ENCODE measurements around the gene ARPC3.
"Not testable (repeated sequence)": the region's sequence is repeated elsewhere in the genome, so short reads cannot be mapped to it uniquely, and the experiment has no call there.

ARPC3 gene

GRCh38 chr12:110449799-110450497, at the start of gene ARPC3:
Gene ARPC3, minus strand, starts transcription at chr12:110450337. Its CDS starts 77 bp downstream, at chr12:110450260.
- peak; percentile 90 for DNase-seq (ENCODE audit: low read depth)

GRCh38 chr12:110498984-110499706, 49.0 kb upstream of the ARPC3 start:
- DNase-seq (ENCODE audit: low read depth), result no peak

GRCh38 chr12:110475426-110475825, 25.3 kb upstream of the ARPC3 start:
- no peak for DNase-seq (ENCODE audit: low read depth)

- peak; percentile 93 for DNase-seq (ENCODE audit: low read depth)
These were observed 18.3 kb upstream of the ARPC3 start, which contains the start of the genes FAM216A and GPN3 for GRCh38 chr12:110468214-110469048. Gene FAM216A, plus strand, starts transcription at chr12:110468845. Its CDS starts 31 bp downstream, at chr12:110468876. Gene GPN3, minus strand, starts transcription at chr12:110468257. Its CDS starts 54 bp downstream, at chr12:110468203.

- DNase-seq (ENCODE audit: low read depth), result no peak
These were observed 17.7 kb upstream of the ARPC3 start for GRCh38 chr12:110467847-110468213.

GRCh38 chr12:110466791-110467190, 16.7 kb upstream of the ARPC3 start:
- no peak for DNase-seq (ENCODE audit: low read depth)

- DNase-seq (ENCODE audit: low read depth), result not testable (repeated sequence)
These were observed 15.6 kb upstream of the ARPC3 start for GRCh38 chr12:110465765-110466164.

GRCh38 chr12:110465024-110465423, 14.9 kb upstream of the ARPC3 start:
- no peak for DNase-seq (ENCODE audit: low read depth)

GRCh38 chr12:110461189-110461588, 11.1 kb upstream of the ARPC3 start:
- DNase-seq (ENCODE audit: low read depth), result not testable (repeated sequence)

- DNase-seq (ENCODE audit: low read depth), result no peak
These were observed 8.6 kb upstream of the ARPC3 start for GRCh38 chr12:110458756-110459155.

GRCh38 chr12:110453569-110454296, 3.6 kb upstream of the ARPC3 start:
- DNase-seq (ENCODE audit: low read depth), result no peak

GRCh38 chr12:110451263-110451662, 1.1 kb upstream of the ARPC3 start:
- no peak for DNase-seq (ENCODE audit: low read depth)

- DNase-seq (ENCODE audit: low read depth), result no peak
These were observed 5.7 kb downstream of the ARPC3 start for GRCh38 chr12:110444455-110444854.

GRCh38 chr12:110436231-110436630, 13.9 kb downstream of the ARPC3 start:
- DNase-seq (ENCODE audit: low read depth), result no peak

GRCh38 chr12:110431957-110432587, 18.1 kb downstream of the ARPC3 start:
- no peak for DNase-seq (ENCODE audit: low read depth)

- DNase-seq (ENCODE audit: low read depth), result not testable (repeated sequence)
These were observed 20.5 kb downstream of the ARPC3 start for GRCh38 chr12:110429676-110430075.

GRCh38 chr12:110426406-110426805, 23.7 kb downstream of the ARPC3 start:
- DNase-seq (ENCODE audit: low read depth), result no peak

- no peak for DNase-seq (ENCODE audit: low read depth)
These were observed 25.9 kb downstream of the ARPC3 start for GRCh38 chr12:110424237-110424636.

- no peak for DNase-seq (ENCODE audit: low read depth)
These were observed 28.4 kb downstream of the ARPC3 start for GRCh38 chr12:110421701-110422100.

GRCh38 chr12:110421159-110421661, 28.9 kb downstream of the ARPC3 start:
- no peak for DNase-seq (ENCODE audit: low read depth)

- not testable (repeated sequence) for DNase-seq (ENCODE audit: low read depth)
These were observed 29.5 kb downstream of the ARPC3 start for GRCh38 chr12:110420644-110421043.
